ENCODE results near the gene MFF.

DNA sequence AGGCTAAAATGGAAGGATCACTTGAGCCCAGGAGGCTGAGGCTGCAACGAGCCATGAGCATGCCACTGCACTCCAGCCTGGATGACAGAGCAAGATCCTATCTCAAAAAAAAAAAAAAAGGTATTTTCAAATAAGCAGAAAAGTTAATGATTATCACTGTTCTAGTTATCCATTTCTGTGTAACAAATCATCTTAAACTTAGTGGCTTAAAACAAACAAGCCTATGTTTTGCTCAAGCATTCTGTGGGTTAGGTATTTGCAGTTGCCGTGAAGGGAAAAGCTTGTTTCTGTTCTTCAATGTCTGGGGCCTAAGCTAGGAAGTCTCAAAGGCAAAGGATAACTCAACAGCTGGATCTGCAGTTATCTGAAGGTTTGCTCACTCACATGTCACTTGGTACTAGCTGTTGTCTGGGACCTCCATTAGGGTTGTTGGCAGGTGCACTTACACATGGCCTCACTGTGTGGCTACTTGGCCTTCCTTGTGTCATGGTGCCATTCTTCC lies 14.1 kb downstream of the MFF start:
- TF ChIP-seq, protein P1, sequence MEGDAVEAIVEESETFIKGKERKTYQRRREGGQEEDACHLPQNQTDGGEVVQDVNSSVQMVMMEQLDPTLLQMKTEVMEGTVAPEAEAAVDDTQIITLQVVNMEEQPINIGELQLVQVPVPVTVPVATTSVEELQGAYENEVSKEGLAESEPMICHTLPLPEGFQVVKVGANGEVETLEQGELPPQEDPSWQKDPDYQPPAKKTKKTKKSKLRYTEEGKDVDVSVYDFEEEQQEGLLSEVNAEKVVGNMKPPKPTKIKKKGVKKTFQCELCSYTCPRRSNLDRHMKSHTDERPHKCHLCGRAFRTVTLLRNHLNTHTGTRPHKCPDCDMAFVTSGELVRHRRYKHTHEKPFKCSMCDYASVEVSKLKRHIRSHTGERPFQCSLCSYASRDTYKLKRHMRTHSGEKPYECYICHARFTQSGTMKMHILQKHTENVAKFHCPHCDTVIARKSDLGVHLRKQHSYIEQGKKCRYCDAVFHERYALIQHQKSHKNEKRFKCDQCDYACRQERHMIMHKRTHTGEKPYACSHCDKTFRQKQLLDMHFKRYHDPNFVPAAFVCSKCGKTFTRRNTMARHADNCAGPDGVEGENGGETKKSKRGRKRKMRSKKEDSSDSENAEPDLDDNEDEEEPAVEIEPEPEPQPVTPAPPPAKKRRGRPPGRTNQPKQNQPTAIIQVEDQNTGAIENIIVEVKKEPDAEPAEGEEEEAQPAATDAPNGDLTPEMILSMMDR (IDR thresholded peaks at IDR 0.05 in 4 of 5, conservative IDR thresholded peaks at IDR 0.05 in 1 of 5) = no peak
- TF ChIP-seq POLR2A (IDR thresholded peaks at IDR 0.05) = no peak

All from gastrocnemius medialis (tissue), 4 donors.